Sigmoid colon (tissue), 4 donors: ENCODE data around the gene PEPD.

Source experiments
- CTCF ChIP-seq, 4 experiments: fragments of 450-650 bp in 3 of 4; fragments of 200-600 bp in 1 of 4; IDR thresholded peaks; one replicate each; pipeline ENCODE4 v1.5.1; 2016 to 2019; ENCODE audit warnings: antibody characterized with exemption in 4 of 4, mild to moderate bottlenecking in 3 of 4, moderate library complexity in 2 of 4
- POLR2AphosphoS5 ChIP-seq, 4 donors: sonication (generic); formaldehyde crosslinking; IDR thresholded peaks; one replicate each; pipeline ENCODE4 v1.6.1; 2017; ENCODE audit warnings: antibody characterized with exemption in 4 of 4

GRCh38 chr19:33473653-33474305 is 47.8 kb downstream of the PEPD start:
- TF ChIP-seq CTCF (IDR thresholded peaks at IDR 0.05) (no peak), POLR2AphosphoS5 (IDR thresholded peaks at IDR 0.05) (no peak)
